NCI-H446 (cell line): ENCODE data around the gene CST6.
"Not testable (repeated sequence)": the region's sequence is repeated elsewhere in the genome, so short reads cannot be mapped to it uniquely, and the experiment has no call there.

Experiments used
- DNase-seq, 2 experiments: peaks; one replicate each; lab custom pipeline; 2025; lab: John Stamatoyannopoulos, UW

The CST6 gene

GRCh38 chr11:66015936-66016792 is 4.4 kb downstream of the CST6 start:
- peak in 1 of 2 experiments; percentile 46 for DNase-seq

DNA sequence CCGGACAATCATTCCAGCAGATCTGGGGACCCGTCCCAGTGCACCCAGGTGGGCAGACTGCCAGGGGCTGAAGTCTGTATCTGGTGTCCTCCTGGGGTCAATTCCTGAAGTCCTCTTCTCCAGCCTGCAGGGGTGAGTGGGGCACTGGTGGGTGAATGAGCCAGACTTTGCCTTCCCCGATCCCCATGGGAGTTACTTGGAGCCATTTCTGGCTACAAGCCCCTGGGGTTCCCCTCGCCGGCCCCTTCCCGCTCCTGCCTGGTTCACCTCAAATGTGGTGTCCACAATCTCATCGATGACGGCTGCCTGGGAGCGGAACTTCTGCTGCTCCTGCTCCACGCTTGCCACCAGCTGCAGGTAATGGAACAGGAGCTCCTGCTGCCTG is 5.0 kb downstream of the CST6 start:
- DNase-seq = no peak

GRCh38 chr11:66017321-66017720 is 5.5 kb downstream of the CST6 start:
- DNase-seq = no peak

- no peak for DNase-seq
Measured at GRCh38 chr11:66020212-66020611, 8.4 kb downstream of the CST6 start.

DNA sequence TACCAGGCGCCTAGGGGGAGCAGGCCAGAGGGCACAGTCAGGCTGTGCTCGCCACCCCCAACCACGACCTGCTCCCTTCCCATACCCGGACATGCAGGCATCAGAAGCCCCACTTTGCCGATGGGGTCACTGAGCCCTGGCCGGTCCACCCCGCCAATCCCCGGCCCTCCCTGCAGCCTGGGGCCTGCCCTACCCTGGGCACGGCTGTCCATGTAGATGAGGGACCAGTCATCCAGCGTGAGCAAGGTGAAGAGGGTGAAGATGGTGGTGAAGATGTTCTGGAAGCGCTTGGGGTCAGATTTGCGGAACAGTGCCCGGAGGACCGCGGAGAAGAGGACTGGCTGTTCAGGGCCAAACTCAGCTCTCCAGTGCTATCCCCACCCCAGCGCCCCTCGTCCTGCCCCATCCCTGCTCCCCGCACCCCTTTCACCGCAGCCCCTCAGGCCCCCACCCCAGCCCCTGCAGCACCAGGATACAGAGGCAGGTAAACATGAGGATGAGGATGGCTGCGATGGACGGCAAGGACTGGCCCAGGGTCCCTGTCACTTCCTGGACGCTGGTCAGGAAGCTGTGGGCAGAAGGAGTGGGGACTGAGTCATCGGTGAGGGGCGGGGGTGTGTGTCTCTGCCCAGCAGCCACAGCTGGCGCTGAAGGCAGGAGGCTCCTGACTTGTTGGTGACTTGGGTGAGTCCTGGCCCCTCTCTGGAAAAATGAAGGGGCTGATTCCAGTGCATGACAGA is 9.0 kb downstream of the CST6 start:
- DNase-seq = no peak

DNA sequence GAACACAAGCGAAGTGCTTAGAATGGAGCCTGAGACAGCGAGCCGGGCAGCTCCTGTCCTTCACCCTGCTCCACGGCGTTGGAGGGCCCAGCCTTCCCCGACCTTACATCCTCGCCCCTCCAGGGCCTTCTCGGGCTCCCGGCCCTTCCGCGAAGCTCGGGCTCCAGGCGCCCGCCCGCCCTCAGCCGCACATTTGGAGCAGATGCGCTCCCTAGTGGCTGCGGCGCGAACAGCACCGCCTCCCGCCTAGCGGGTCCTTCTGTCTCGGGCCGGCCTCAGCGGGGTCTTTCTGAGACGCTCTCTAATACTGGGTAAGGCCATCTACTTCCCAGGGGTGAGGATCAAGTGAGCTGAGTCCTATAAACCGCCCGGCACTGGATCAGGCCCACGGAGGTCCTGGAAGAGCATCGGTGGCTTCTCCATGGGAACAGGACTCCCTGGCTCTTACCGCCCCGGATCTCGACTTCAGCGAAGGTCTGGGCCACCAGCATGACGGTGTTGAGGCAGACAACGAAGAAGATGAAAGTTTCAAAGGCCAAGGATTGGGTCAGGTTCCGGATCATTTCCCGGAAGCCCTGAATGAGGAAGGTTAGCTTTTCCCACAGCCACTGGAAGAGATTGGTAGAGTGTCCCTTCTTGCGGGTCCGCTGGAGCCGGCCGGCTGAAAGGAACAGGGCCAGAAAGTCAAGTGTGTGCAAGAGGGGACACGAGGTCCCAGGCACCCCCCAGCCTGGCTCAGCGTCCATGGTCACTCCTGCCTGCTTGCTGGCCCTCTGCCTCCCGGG is 10.8 kb downstream of the CST6 start:
- peak; percentile 32 to 88 for DNase-seq

- not testable (repeated sequence) for DNase-seq
Measured at GRCh38 chr11:66023186-66023440, 11.3 kb downstream of the CST6 start.

- DNase-seq = no peak
Measured at GRCh38 chr11:66026017-66026529, 14.3 kb downstream of the CST6 start, which contains the start of gene CATSPER1. CATSPER1 (minus strand) TSS chr11:66026479; CDS start chr11:66026379, 100 bp downstream.

DNA sequence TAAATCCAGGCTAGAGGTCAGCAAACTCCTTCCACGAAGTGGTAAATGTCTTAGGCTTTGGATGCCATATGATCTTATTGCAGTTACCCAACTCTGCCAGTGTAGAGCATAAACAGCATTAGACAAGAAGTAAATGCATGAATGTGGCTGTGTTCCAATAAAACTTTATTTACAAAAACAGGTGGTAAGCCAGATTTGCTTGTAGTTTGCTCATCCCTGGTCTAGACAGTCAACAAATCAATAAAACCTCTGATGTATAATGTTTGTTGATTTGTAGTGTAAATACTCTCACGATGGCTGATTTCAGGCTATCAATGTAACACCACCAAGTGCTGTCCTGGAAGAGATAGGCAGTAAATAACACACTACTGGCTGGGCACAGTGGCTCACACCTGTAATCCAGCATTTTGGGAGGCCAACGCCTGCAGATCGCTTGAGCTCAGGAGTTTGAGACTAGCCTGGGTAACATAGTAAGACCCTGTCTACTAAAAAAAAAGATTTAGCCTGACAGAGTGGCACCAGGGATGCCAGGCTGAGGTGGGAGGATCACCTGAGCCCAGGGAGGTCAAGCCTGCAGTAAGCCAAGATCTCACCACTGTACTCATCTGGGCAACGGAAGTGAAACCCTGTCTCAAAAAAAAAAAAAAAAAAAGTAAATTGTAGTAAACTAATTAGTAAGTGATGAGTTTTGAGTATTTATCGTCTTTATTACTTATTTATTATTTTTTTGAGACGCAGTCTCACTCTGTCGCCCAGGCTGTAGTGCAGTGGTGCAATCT is 21.3 kb downstream of the CST6 start:
- DNase-seq = no peak

GRCh38 chr11:66035653-66036333 is 24.0 kb downstream of the CST6 start:
- DNase-seq = no peak

GRCh38 chr11:66036334-66036710 is 24.5 kb downstream of the CST6 start:
- no peak for DNase-seq

GRCh38 chr11:66037327-66037726 is 25.5 kb downstream of the CST6 start:
- DNase-seq = no peak

GRCh38 chr11:66039765-66040164 is 28.0 kb downstream of the CST6 start:
- DNase-seq = no peak

- DNase-seq = no peak
Measured at GRCh38 chr11:66042227-66042995, 30.6 kb downstream of the CST6 start.

DNA sequence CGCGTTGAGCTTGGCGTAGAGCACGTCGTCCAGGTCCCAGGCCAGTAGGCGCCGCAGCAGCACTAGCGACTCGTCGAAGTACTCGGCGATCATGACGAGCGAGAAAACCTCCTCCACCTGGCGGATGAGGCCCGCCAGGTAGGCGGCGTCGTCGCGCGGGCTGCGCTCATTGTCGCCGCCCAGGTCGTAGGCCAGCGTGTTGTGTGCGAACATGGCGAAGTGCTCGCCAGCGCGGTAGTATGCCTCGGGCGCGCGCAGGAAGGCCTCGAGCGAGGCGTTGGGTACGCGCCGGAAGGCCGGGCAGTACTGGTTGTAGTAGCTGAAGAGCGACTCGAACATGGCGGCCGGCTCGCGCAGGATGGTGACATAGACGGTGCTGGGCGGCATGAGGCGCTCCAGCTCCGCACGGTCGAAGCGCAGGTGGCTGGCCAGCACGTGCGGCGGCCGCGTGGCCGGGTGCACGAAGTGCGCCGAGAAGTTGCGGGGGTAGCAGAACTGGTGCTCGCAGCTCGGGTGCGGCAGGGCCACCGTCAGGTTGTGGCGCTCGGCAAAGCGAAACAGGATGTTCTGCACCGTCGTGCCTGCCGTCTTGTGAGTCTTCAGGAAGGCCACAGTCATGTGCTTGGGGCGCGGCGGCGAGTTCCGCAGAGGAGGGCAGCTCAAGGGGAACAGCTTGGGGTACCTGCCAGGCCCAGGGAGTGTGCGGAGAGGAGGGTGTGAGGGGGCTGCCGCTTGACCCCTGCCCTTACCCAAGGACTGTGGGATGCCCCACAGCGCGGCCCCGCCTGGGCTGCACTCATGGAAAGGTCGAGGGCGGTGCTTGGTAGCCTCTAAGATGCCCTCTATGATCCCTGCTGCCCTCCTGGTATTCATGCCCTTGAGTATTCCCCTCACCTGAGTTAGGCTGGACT is 31.4 kb downstream of the CST6 start:
- DNase-seq = no peak

GRCh38 chr11:66044757-66045156 is 32.9 kb downstream of the CST6 start:
- DNase-seq = no peak

- DNase-seq = peak; percentile 36 to 80
Measured at GRCh38 chr11:66045177-66045639, 33.4 kb downstream of the CST6 start.

DNA sequence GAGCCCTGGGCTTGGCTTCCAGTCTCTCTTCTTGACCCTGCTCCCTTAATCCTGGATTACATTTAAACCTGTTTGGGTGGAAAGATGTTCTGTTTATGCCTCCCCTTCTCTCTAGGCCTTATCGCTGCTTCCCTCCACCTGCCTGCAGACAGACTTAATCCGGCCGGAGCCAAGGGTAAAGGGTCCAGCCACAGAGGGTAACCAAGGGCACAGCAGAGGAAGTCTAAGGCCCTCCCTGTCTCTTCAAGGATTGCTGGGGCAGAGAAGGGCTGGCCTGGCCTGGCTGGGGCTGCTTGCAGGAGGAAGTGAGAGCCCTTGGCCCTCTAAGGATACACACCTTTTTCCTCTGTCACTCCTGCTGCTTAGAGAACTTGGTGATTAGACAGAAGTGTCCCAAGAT is 35.1 kb downstream of the CST6 start:
- DNase-seq = no peak
